ENCODE results near the gene DPYSL3.
"Not testable (repeated sequence)": the region's sequence is repeated elsewhere in the genome, so short reads cannot be mapped to it uniquely, and the experiment has no call there.

Gene DPYSL3

GRCh38 chr5:147509710-147510651, at the start of gene DPYSL3:
TSS of gene DPYSL3 (minus strand) at chr5:147510068. CDS start at chr5:147509858, 210 bp downstream.
- H3K27ac ChIP-seq (ENCODE audit: low read length), result no peak within 1 kb of the TSS
- H3K9me3 ChIP-seq (ENCODE audit: control insufficient read depth, insufficient read depth, low read length), result no peaks in the 10 kb centered on the region
- no CpG with 5 or more reads among the region's 66 CpGs for WGBS (ENCODE audit: insufficient coverage, insufficient read length)
- DNase-seq (ENCODE audit: low read depth, low spot score), result peak; percentile 39
- H3K4me3 ChIP-seq (ENCODE audit: low read length), result peak within 1 kb of the TSS; percentile 43
- no peaks in the 10 kb centered on the region for H3K36me3 ChIP-seq (ENCODE audit: control insufficient read depth, insufficient read depth, low read length)
- H3K27me3 ChIP-seq (ENCODE audit: control insufficient read depth, insufficient read depth, low read length), result peaks cover 3% of the 10 kb centered on the region; the same call in 1 of the 2 replicates
- no peaks in the 10 kb centered on the region for H3K4me1 ChIP-seq (ENCODE audit: control insufficient read depth, insufficient read depth, low read length)

GRCh38 chr5:147558826-147559225, 49.0 kb upstream of the DPYSL3 start:
- Histone ChIP-seq H3K4me3 (ENCODE audit: low read length) (no peak overlapping the region), H3K27ac (ENCODE audit: low read length) (no peak overlapping the region), H3K27me3 (ENCODE audit: control insufficient read depth, insufficient read depth, low read length) (no peaks in the 10 kb centered on the region), H3K4me1 (ENCODE audit: control insufficient read depth, insufficient read depth, low read length) (peaks cover 5% of the 10 kb centered on the region; the same call in 1 of the 2 replicates), H3K9me3 (ENCODE audit: control insufficient read depth, insufficient read depth, low read length) (no peaks in the 10 kb centered on the region), H3K36me3 (ENCODE audit: control insufficient read depth, insufficient read depth, low read length) (peaks cover 6% of the 10 kb centered on the region; the same call in 1 of the 2 replicates)
- WGBS (ENCODE audit: insufficient coverage, insufficient read length), result no CpG with 5 or more reads among the region's 2 CpGs
- peak; percentile 63 for DNase-seq (ENCODE audit: low read depth, low spot score)

GRCh38 chr5:147557876-147558745, 48.2 kb upstream of the DPYSL3 start:
- H3K9me3 ChIP-seq (ENCODE audit: control insufficient read depth, insufficient read depth, low read length), result no peaks in the 10 kb centered on the region
- H3K4me1 ChIP-seq (ENCODE audit: control insufficient read depth, insufficient read depth, low read length), result peaks cover 5% of the 10 kb centered on the region; the same call in 1 of the 2 replicates
- no CpG with 5 or more reads among the region's 8 CpGs for WGBS (ENCODE audit: insufficient coverage, insufficient read length)
- no peak overlapping the region for H3K27ac ChIP-seq (ENCODE audit: low read length)
- DNase-seq (ENCODE audit: low read depth, low spot score), result no peak
- H3K27me3 ChIP-seq (ENCODE audit: control insufficient read depth, insufficient read depth, low read length), result no peaks in the 10 kb centered on the region
- no peak overlapping the region for H3K4me3 ChIP-seq (ENCODE audit: low read length)
- peaks cover under 1% of the 10 kb centered on the region; the same call in 1 of the 2 replicates for H3K36me3 ChIP-seq (ENCODE audit: control insufficient read depth, insufficient read depth, low read length)

GRCh38 chr5:147555176-147555575, 45.3 kb upstream of the DPYSL3 start:
- no peaks in the 10 kb centered on the region for H3K9me3 ChIP-seq (ENCODE audit: control insufficient read depth, insufficient read depth, low read length)
- H3K4me1 ChIP-seq (ENCODE audit: control insufficient read depth, insufficient read depth, low read length), result peaks cover 3% of the 10 kb centered on the region; the same call in 1 of the 2 replicates
- no peaks in the 10 kb centered on the region for H3K36me3 ChIP-seq (ENCODE audit: control insufficient read depth, insufficient read depth, low read length)
- no peak overlapping the region for H3K4me3 ChIP-seq (ENCODE audit: low read length)
- H3K27ac ChIP-seq (ENCODE audit: low read length), result no peak overlapping the region
- H3K27me3 ChIP-seq (ENCODE audit: control insufficient read depth, insufficient read depth, low read length), result no peaks in the 10 kb centered on the region
- no peak for DNase-seq (ENCODE audit: low read depth, low spot score)
- no CpG with 5 or more reads among the region's 7 CpGs for WGBS (ENCODE audit: insufficient coverage, insufficient read length)

GRCh38 chr5:147554261-147554817, 44.5 kb upstream of the DPYSL3 start:
- H3K27ac ChIP-seq (ENCODE audit: low read length), result no peak overlapping the region
- no peak overlapping the region for H3K4me3 ChIP-seq (ENCODE audit: low read length)
- H3K27me3 ChIP-seq (ENCODE audit: control insufficient read depth, insufficient read depth, low read length), result no peaks in the 10 kb centered on the region
- H3K4me1 ChIP-seq (ENCODE audit: control insufficient read depth, insufficient read depth, low read length), result peaks cover 3% of the 10 kb centered on the region; the same call in 1 of the 2 replicates
- DNase-seq (ENCODE audit: low read depth, low spot score), result no peak
- no peaks in the 10 kb centered on the region for H3K9me3 ChIP-seq (ENCODE audit: control insufficient read depth, insufficient read depth, low read length)
- H3K36me3 ChIP-seq (ENCODE audit: control insufficient read depth, insufficient read depth, low read length), result no peaks in the 10 kb centered on the region
- WGBS (ENCODE audit: insufficient coverage, insufficient read length), result no CpG with 5 or more reads among the region's 7 CpGs

GRCh38 chr5:147553817-147554216, 43.9 kb upstream of the DPYSL3 start:
- not testable (repeated sequence) for H3K27ac ChIP-seq (ENCODE audit: low read length); H3K36me3 ChIP-seq (ENCODE audit: control insufficient read depth, insufficient read depth, low read length); H3K9me3 ChIP-seq (ENCODE audit: control insufficient read depth, insufficient read depth, low read length); H3K27me3 ChIP-seq (ENCODE audit: control insufficient read depth, insufficient read depth, low read length); DNase-seq (ENCODE audit: low read depth, low spot score); H3K4me1 ChIP-seq (ENCODE audit: control insufficient read depth, insufficient read depth, low read length); H3K4me3 ChIP-seq (ENCODE audit: low read length)
- no CpG with 5 or more reads among the region's 5 CpGs for WGBS (ENCODE audit: insufficient coverage, insufficient read length)

- Histone ChIP-seq H3K4me1 (ENCODE audit: control insufficient read depth, insufficient read depth, low read length) (peaks cover 1% of the 10 kb centered on the region; the same call in 1 of the 2 replicates), H3K27me3 (ENCODE audit: control insufficient read depth, insufficient read depth, low read length) (no peaks in the 10 kb centered on the region), H3K9me3 (ENCODE audit: control insufficient read depth, insufficient read depth, low read length) (no peaks in the 10 kb centered on the region), H3K27ac (ENCODE audit: low read length) (no peak overlapping the region), H3K4me3 (ENCODE audit: low read length) (no peak overlapping the region), H3K36me3 (ENCODE audit: control insufficient read depth, insufficient read depth, low read length) (no peaks in the 10 kb centered on the region)
- DNase-seq (ENCODE audit: low read depth, low spot score), result no peak
- no CpG with 5 or more reads among the region's 4 CpGs for WGBS (ENCODE audit: insufficient coverage, insufficient read length)
Measured at GRCh38 chr5:147552897-147553296, 43.0 kb upstream of the DPYSL3 start.

- H3K4me3 ChIP-seq (ENCODE audit: low read length), result no peak overlapping the region
- H3K4me1 ChIP-seq (ENCODE audit: control insufficient read depth, insufficient read depth, low read length), result no peaks in the 10 kb centered on the region
- no peaks in the 10 kb centered on the region for H3K36me3 ChIP-seq (ENCODE audit: control insufficient read depth, insufficient read depth, low read length)
- no peak overlapping the region for H3K27ac ChIP-seq (ENCODE audit: low read length)
- H3K9me3 ChIP-seq (ENCODE audit: control insufficient read depth, insufficient read depth, low read length), result no peaks in the 10 kb centered on the region
- no CpG with 5 or more reads among the region's 1 CpG for WGBS (ENCODE audit: insufficient coverage, insufficient read length)
- DNase-seq (ENCODE audit: low read depth, low spot score), result no peak
- H3K27me3 ChIP-seq (ENCODE audit: control insufficient read depth, insufficient read depth, low read length), result no peaks in the 10 kb centered on the region
Measured at GRCh38 chr5:147551677-147552076, 41.8 kb upstream of the DPYSL3 start.

- Histone ChIP-seq H3K9me3 (ENCODE audit: control insufficient read depth, insufficient read depth, low read length) (no peaks in the 10 kb centered on the region), H3K4me3 (ENCODE audit: low read length) (no peak overlapping the region), H3K4me1 (ENCODE audit: control insufficient read depth, insufficient read depth, low read length) (no peaks in the 10 kb centered on the region), H3K27ac (ENCODE audit: low read length) (no peak overlapping the region), H3K36me3 (ENCODE audit: control insufficient read depth, insufficient read depth, low read length) (no peaks in the 10 kb centered on the region), H3K27me3 (ENCODE audit: control insufficient read depth, insufficient read depth, low read length) (no peaks in the 10 kb centered on the region)
- WGBS (ENCODE audit: insufficient coverage, insufficient read length), result no CpG with 5 or more reads among the region's 3 CpGs
- DNase-seq (ENCODE audit: low read depth, low spot score), result no peak
Measured at GRCh38 chr5:147547730-147548129, 37.9 kb upstream of the DPYSL3 start.

GRCh38 chr5:147544556-147544955, 34.7 kb upstream of the DPYSL3 start:
- Histone ChIP-seq H3K9me3 (ENCODE audit: control insufficient read depth, insufficient read depth, low read length) (no peaks in the 10 kb centered on the region), H3K27ac (ENCODE audit: low read length) (no peak overlapping the region), H3K4me1 (ENCODE audit: control insufficient read depth, insufficient read depth, low read length) (no peaks in the 10 kb centered on the region), H3K27me3 (ENCODE audit: control insufficient read depth, insufficient read depth, low read length) (no peaks in the 10 kb centered on the region; the same call in 1 of the 2 replicates), H3K36me3 (ENCODE audit: control insufficient read depth, insufficient read depth, low read length) (no peaks in the 10 kb centered on the region), H3K4me3 (ENCODE audit: low read length) (no peak overlapping the region)
- no peak for DNase-seq (ENCODE audit: low read depth, low spot score)
- no CpG with 5 or more reads among the region's 5 CpGs for WGBS (ENCODE audit: insufficient coverage, insufficient read length)

Measured in iPS DF 6.9 (cell line).